Activated CD4-positive, alpha-beta T cell treated with anti-CD3 and anti-CD28 coated beads, Interleukin-2, amount 50 U/mL, for 48 hours (primary cell): ENCODE measurements around the gene TGFB2.

ENCODE experiments used
- DNase-seq, 2 experiments: peaks; one replicate each; pipeline ENCODE4 v3.0.0-alpha.2; 2020

The TGFB2 gene

GRCh38 chr1:218467101-218468072, 122.3 kb downstream of the TGFB2 start:
- no peak for DNase-seq

- DNase-seq: no peak
These were observed 123.6 kb downstream of the TGFB2 start for GRCh38 chr1:218468711-218469110.

- DNase-seq: no peak
These were observed 127.7 kb downstream of the TGFB2 start for GRCh38 chr1:218472885-218473284.

GRCh38 chr1:218473522-218473921, 128.4 kb downstream of the TGFB2 start:
- no peak for DNase-seq

GRCh38 chr1:218474128-218474527, 129.0 kb downstream of the TGFB2 start:
- DNase-seq: no peak

GRCh38 chr1:218475275-218475674, 130.1 kb downstream of the TGFB2 start:
- no peak for DNase-seq

GRCh38 chr1:218475699-218476098, 130.6 kb downstream of the TGFB2 start:
- no peak for DNase-seq

- no peak for DNase-seq
These were observed 131.2 kb downstream of the TGFB2 start for GRCh38 chr1:218476385-218476784.

GRCh38 chr1:218478336-218478735, 133.2 kb downstream of the TGFB2 start:
- no peak for DNase-seq

- no peak for DNase-seq
These were observed 134.4 kb downstream of the TGFB2 start for GRCh38 chr1:218479436-218480115.

GRCh38 chr1:218480137-218480536, 135.0 kb downstream of the TGFB2 start:
- DNase-seq: no peak

GRCh38 chr1:218480588-218481099, 135.5 kb downstream of the TGFB2 start:
- no peak for DNase-seq

- DNase-seq: no peak
These were observed 136.1 kb downstream of the TGFB2 start for GRCh38 chr1:218481116-218481775.

- DNase-seq: no peak
These were observed 137.5 kb downstream of the TGFB2 start for GRCh38 chr1:218482683-218483082.

- DNase-seq: no peak
These were observed 140.2 kb downstream of the TGFB2 start for GRCh38 chr1:218485241-218485928.

- no peak for DNase-seq
These were observed 143.4 kb downstream of the TGFB2 start for GRCh38 chr1:218488531-218488930.

- DNase-seq: no peak
These were observed 143.8 kb downstream of the TGFB2 start for GRCh38 chr1:218488986-218489385.

GRCh38 chr1:218490406-218490922, 145.3 kb downstream of the TGFB2 start:
- no peak for DNase-seq

GRCh38 chr1:218492874-218493273, 147.7 kb downstream of the TGFB2 start:
- no peak for DNase-seq

GRCh38 chr1:218493986-218494385, 148.8 kb downstream of the TGFB2 start:
- DNase-seq: no peak
